Urinary bladder (tissue), 4 donors: ENCODE results near the gene GAL3ST1. TPM values are rescaled to one million over a fixed set of nuclear protein-coding genes. Genes with fewer than 3 reads are reported as not detected.
"Not testable (repeated sequence)": the region's sequence is repeated elsewhere in the genome, so short reads cannot be mapped to it uniquely, and the experiment has no call there.

Experiments used
- DNase-seq: peaks from one replicate; pipeline ENCODE4 v3.0.0-alpha.2; 2015; ENCODE audit errors: extremely low spot score
- H3K27ac ChIP-seq: one replicate; pipeline ENCODE4 v1.5.1; 2013; ENCODE audit warnings: low read depth, mild to moderate bottlenecking, moderate library complexity
- H3K36me3 ChIP-seq: one replicate; pipeline ENCODE4 v1.6.1; 2013; ENCODE audit warnings: mild to moderate bottlenecking, moderate library complexity; ENCODE audit not compliant: insufficient read depth
- H3K4me1 ChIP-seq: one replicate; pipeline ENCODE4 v1.6.1; 2013; ENCODE audit warnings: mild to moderate bottlenecking, moderate library complexity; ENCODE audit not compliant: insufficient read depth
- H3K4me3 ChIP-seq: one replicate; pipeline ENCODE4 v1.5.1; 2013; ENCODE audit warnings: low read depth, low read length
- WGBS: extraction: QIAGEN DNeasy Blood & Tissue Kit; methylation state at CpG from one replicate; pipeline ENCODE4 v1.1.7; 2013; 5-methylcytosine and 5-hydroxymethylcytosine counted together
- polyA plus RNA-seq: library from polyadenylated mRNA; stranded (reverse); fragments of 200-250 nt; gene quantifications from one replicate; pipeline ENCODE4 v1.2.3, GENCODE V29; 2013
- total RNA-seq: library from RNA; depleted of rRNA; stranded (reverse); fragments of >200 nt; gene quantifications from one replicate; pipeline ENCODE4 v1.2.3, GENCODE V29; 2014
- donor health status: healthy with polysubstance abuse.
- donor health status: healthy.

The GAL3ST1 gene
- total and polyA plus RNA-seq, 2 donors: 0.63 to 2.7 TPM

GRCh38 chr22:30552719-30553118, 21.7 kb downstream of the GAL3ST1 start:
- 52% methylated on average over 1 of the region's 1 CpG for WGBS
- Histone ChIP-seq H3K4me3 (no peak overlapping the region), H3K4me1 (no peaks in the 10 kb centered on the region), H3K27ac (no peak overlapping the region), H3K36me3 (no peaks in the 10 kb centered on the region)
- DNase-seq: no peak

GRCh38 chr22:30551813-30552212, 22.7 kb downstream of the GAL3ST1 start:
- not testable (repeated sequence) for H3K4me1 ChIP-seq, H3K27ac ChIP-seq, DNase-seq, H3K4me3 ChIP-seq, H3K36me3 ChIP-seq
- WGBS: 88% methylated on average over 3 of the region's 3 CpGs

DNA sequence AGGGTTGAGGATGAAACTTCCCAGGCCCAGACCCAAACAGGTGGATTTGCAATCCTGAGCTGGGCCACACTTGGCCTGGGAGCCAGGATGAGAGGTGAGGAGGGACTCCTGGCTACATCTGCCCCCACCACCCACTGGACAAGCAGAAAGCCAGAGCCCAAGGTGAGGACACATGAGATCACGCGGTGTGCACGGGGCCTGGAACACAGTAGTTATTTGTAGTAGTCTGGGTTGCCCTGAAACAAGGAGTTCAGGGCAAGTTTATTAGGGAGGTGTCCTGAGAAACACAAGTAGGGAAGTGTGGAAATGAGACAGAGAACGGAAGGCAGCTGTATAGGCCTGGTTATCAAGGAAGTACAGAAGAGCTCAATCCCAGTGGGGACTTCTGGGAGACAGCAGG, 27.3 kb downstream of the GAL3ST1 start:
- H3K27ac ChIP-seq: no peak overlapping the region
- H3K4me1 ChIP-seq: no peaks in the 10 kb centered on the region
- no peak overlapping the region for H3K4me3 ChIP-seq
- WGBS: 79% methylated on average over 4 of the region's 4 CpGs
- no peak for DNase-seq
- H3K36me3 ChIP-seq: no peaks in the 10 kb centered on the region

DNA sequence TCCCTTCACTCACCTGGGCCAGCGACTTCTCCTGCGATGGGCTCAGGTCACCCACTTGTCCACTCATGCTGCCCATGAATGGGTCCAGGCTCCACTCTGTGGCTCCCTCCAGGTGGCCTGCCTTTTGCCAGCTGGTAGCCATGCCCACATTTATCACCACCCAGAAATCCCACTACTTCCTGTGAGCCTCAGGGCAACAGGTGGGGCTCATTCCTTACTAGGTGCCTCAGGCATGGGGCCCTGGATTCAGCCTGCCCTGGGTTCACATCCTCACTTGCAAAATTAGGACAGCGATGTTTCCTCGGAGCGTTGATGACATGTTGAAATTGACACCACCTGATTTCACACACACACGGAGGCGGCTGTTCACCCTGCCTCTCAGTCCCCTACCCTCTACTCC, 27.8 kb downstream of the GAL3ST1 start, which contains the start of gene SEC14L6:
SEC14L6 (minus strand) TSS at position 126 of the 400 bp plus-strand sequence; CDS start at position 67, 59 bp downstream.
- no peak within 1 kb of the TSS for H3K27ac ChIP-seq
- H3K36me3 ChIP-seq: no peaks in the 10 kb centered on the region
- WGBS: 84% methylated on average over 7 of the region's 7 CpGs
- H3K4me3 ChIP-seq: no peak within 1 kb of the TSS
- no peak for DNase-seq
- no peaks in the 10 kb centered on the region for H3K4me1 ChIP-seq

DNA sequence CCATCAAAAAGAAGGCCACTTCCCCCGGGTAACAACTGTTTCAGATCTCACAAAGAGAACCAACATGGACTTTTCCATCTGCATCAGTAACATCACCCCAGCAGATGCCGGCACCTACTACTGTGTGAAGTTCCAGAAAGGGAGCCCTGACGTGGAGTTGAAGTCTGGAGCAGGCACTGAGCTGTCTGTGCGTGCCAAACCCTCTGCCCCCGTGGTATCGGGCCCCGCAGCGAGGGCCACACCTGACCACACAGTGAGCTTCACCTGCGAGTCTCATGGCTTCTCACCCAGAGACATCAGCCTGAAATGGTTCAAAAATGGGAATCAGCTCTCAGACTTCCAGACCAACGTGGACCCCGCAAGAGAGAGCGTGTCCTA, 31.7 kb downstream of the GAL3ST1 start:
- no peak for DNase-seq
- no peak overlapping the region for H3K4me3 ChIP-seq
- 81% methylated on average over 12 of the region's 12 CpGs for WGBS
- H3K4me1 ChIP-seq: no peaks in the 10 kb centered on the region
- no peak overlapping the region for H3K27ac ChIP-seq
- H3K36me3 ChIP-seq: no peaks in the 10 kb centered on the region

- no peak for DNase-seq
- H3K4me3 ChIP-seq: peak overlapping the region; percentile 10
- no peaks in the 10 kb centered on the region for H3K4me1 ChIP-seq
- H3K36me3 ChIP-seq: no peaks in the 10 kb centered on the region
- no peak overlapping the region for H3K27ac ChIP-seq
- 6% methylated on average over 64 of the region's 64 CpGs for WGBS
Measured at GRCh38 chr22:30541961-30542810, 32.3 kb downstream of the GAL3ST1 start.

- not testable (repeated sequence) for H3K4me3 ChIP-seq, H3K27ac ChIP-seq, DNase-seq, H3K4me1 ChIP-seq, H3K36me3 ChIP-seq
- WGBS: 88% methylated on average over 3 of the region's 3 CpGs
Measured at GRCh38 chr22:30541511-30541910, 33.0 kb downstream of the GAL3ST1 start.

DNA sequence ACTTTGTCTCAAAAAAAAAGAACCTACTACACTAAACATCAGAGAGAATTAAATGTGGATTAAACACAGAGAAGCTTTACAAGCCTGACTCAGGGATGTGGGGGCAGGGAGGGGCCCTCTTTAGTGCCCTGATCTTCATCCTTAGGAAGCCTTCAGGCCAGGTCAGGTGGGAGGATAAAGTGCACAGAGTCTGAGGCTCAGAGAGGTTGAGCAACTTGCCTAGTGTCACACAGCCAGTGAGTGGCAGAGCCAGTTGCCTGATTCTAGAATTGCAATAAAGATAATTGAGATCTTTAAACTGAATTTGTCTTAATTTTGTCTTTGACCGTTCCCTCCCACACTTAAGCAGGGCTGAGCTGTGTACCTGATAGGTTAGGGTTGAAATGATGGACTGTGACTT, 35.1 kb downstream of the GAL3ST1 start:
- H3K4me3 ChIP-seq: no peak overlapping the region
- H3K36me3 ChIP-seq: no peaks in the 10 kb centered on the region
- DNase-seq: no peak
- H3K27ac ChIP-seq: no peak overlapping the region
- H3K4me1 ChIP-seq: no peaks in the 10 kb centered on the region
- WGBS: 90% methylated on average over 1 of the region's 1 CpG

DNA sequence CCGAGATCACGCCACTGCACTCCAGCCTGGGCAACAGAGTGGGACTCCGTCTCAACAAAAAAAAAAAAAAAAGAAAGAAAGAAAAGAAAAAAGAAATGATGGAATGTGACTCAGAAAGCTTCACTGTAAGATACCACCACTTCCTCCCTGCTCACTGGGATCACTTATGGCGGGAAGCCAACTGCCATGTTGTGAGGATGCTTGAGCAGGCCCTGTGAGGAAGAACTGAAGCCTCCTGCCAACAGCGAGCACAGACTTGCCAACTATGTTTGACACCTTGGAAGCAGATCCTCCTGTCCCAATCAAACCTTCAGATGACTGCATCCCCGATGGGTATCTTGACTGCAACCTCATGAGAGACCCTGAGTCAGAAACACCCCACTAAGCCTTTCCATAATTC, 36.2 kb downstream of the GAL3ST1 start:
- H3K27ac ChIP-seq: no peak overlapping the region
- no peak overlapping the region for H3K4me3 ChIP-seq
- H3K4me1 ChIP-seq: no peaks in the 10 kb centered on the region
- H3K36me3 ChIP-seq: no peaks in the 10 kb centered on the region
- 82% methylated on average over 6 of the region's 6 CpGs for WGBS
- no peak for DNase-seq

- Histone ChIP-seq H3K27ac (no peak overlapping the region), H3K36me3 (no peaks in the 10 kb centered on the region), H3K4me3 (no peak overlapping the region), H3K4me1 (no peaks in the 10 kb centered on the region)
- DNase-seq: no peak
- 81% methylated on average over 9 of the region's 9 CpGs for WGBS
Measured at GRCh38 chr22:30537083-30537731, 37.3 kb downstream of the GAL3ST1 start.

DNA sequence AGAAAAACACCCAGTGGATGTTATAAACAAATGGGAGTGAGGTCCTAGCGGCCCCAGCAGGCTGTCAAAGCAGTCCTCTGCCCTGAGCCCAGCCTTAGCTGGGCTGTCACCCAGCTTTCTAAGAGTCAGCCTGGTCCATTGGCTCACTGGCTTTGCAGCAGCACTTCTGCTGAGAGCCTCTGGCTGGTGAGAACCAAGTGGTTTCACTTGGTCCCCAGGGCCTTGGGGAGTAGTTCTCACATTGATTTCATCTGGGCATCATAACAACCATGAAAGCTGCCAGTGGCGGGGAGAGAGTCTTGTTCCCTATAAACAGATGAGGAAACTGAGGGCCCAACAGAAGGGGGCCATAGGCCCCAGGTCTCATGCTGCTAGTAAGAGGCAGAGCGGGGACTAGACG, 39.3 kb downstream of the GAL3ST1 start:
- Histone ChIP-seq H3K4me1 (no peaks in the 10 kb centered on the region), H3K27ac (no peak overlapping the region), H3K4me3 (no peak overlapping the region), H3K36me3 (no peaks in the 10 kb centered on the region)
- no peak for DNase-seq
- WGBS: 82% methylated on average over 4 of the region's 4 CpGs

GRCh38 chr22:30531651-30532608, 42.5 kb downstream of the GAL3ST1 start:
- 82% methylated on average over 17 of the region's 17 CpGs for WGBS
- Histone ChIP-seq H3K4me3 (no peak overlapping the region), H3K4me1 (no peaks in the 10 kb centered on the region), H3K27ac (no peak overlapping the region), H3K36me3 (no peaks in the 10 kb centered on the region)
- DNase-seq: no peak

DNA sequence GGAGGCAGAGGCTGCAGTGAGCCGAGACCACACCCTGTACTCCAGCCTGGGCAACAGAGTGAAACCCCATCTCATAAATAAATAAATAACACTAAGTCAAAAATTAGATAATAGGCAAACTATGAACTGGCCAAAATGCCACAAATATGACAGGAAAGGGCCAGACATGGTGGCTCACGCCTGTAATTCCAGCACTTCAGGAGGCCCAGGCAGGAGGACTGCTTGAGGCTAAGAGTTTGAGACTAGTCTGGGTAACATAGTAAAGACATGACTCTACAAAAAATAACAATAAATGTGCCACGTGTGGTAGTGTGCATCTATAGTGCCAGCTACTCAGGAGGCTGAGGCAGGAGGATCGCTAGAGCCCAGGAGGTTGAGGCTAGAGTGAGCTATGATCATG, 47.8 kb downstream of the GAL3ST1 start:
- H3K36me3 ChIP-seq: no peaks in the 10 kb centered on the region
- DNase-seq: no peak
- 82% methylated on average over 4 of the region's 4 CpGs for WGBS
- no peak overlapping the region for H3K27ac ChIP-seq
- no peaks in the 10 kb centered on the region for H3K4me1 ChIP-seq
- no peak overlapping the region for H3K4me3 ChIP-seq
